ENCODE measurements around the gene ANLN.
"Not testable (repeated sequence)": the region's sequence is repeated elsewhere in the genome, so short reads cannot be mapped to it uniquely, and the experiment has no call there.

The ANLN gene

DNA sequence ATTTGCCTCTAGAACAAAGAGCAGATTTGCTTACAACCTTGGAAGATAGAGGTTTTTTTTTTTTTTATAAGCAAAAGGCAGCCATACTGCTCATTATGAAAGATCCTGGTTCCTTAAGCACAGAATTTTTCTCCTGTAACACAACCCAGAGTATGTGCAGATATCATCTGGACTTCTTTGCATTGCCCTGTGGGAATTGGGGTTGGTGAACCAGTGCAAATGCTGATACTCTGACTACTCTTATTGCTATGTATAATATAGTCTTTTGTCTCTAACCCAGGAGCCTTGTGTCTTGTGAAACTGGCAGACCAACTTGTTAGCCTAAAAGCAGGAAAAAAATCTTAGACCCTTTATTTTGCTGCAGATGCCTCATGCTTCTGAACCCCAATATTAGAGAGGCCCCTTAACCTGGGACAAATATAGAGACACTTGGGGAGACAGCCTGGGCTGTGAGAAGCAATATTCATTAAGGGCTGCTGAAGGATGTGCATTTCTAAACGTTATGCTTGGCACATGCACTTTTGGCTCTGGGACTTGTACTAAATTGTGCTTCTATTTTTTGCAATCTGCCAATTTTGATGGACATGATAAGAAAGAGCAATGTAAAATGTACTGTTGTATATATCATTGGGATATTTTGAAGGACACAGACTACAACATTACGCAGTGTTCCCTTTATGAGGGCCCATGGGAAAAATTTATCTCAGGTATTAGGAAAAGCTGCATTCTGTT, 78.9 kb downstream of the ANLN start:
- DNase-seq (ENCODE audit: low spot score) = no peak

DNA sequence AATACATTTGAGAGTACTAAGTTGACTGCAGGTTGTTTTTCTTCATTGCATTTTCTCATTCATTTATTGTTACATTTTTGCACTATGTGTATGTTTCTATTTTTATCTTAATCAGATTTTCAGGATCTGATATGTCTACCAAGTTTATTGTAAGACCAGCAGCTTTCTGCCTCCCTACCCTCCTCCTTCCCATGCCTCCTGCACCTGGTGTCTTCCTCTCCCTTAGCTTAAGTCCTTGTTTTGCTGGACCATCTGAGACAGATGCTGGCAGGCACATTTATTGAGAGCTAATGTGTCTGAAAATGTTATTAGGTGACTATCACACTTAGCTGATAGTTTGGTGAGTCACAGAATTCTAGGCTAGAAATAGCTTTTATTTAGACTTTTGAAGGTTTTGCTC, 79.6 kb downstream of the ANLN start:
- DNase-seq (ENCODE audit: low spot score) = no peak

DNA sequence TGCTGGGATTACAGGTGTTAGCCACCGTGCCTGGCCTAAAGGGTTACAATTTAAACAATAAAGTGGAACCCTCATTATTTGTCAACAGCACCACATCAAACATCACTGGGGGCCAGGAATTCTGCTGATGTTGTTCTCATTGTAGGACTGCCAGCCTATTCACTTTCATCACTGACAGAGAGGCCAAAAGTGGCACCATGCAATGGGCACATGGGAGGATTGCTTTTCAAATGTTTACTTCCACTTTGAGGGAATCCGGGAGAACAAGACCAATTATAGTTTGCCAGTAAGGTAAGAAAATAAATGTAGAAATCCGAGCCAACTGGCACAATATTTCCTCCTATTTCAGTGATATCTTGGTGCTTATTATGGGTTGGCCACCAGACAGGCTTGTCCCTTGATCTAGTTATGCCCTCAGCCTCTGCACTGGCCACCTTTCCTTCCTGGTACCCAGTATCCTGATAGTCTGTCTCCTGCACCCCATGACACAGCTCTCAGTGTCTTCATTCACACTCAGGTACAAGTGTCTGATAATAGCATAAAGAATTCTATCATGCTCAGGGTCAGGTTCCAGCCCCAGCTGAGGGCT, 82.6 kb downstream of the ANLN start:
- no peak for DNase-seq (ENCODE audit: low spot score)

DNA sequence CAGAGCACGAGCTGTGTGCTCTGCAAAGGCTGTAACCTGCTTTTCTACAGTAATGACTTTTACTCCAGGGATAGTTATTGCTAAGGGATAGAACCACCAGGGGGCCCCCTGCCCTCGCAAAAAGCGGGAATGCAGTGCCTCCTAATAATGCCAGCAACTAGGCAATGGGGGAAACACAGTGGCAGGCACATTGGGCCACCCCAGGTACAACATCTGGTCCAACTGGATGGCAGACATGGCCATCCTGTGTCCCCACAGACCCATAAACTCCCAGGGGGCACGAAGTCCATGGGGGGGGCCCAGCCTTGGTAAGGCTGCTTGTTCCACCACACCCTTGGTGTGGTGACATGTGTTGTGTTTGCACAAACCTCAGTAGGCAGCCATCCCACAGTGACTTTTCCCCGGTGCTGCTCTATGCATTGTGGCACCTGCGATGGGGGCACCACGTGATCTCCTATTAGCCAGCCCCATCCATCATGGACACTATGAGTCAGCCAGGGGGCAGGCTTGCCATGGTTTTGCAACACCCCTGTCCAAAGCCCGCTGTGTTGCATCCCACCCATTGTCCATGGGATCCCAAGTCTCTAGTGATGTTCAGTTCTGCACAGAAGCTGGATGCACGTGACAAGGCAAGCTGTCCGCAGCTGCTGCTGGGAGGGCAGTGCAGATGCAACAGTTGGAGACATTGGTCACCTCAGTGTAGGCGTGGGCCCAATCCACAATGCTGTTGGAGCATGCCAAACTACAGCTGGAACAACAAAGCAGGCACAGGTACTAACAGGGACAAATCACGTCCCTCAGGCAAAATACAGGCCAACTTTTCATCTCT, 84.0 kb downstream of the ANLN start:
- DNase-seq (ENCODE audit: low spot score) = no peak

DNA sequence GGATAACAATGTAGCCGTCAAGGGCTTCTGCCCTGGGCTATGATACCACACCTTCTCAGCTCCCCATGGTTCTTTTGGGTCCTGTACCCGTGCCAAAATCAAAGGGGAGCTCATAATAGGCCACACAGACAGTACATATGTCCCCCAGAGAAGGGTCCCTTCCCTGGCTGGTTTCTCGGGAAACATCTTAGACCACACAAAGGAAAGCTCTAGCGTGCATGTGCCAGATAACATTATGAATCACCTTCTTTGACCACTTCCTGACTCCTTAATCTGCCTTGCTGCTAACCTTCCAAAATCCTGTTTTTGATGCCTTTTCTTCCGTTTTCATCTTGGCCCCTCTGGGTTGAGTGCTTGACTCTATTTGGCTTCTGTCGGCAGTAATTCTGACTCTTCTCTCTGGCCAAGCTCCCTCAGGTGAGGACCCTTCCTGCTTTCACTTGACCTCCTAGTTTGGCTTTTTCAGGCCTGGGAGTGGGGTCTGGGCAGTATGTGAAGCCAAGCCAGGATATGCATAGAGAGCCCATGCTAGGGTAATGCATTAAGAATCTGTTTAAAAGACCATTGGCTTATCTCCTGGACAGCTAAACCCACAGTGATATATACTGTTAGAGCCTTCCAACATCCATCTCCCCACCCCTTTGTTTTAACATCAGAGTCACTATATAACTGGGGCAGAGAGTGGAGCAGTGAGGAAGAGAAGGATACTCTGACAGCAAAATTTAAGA, 84.8 kb downstream of the ANLN start:
- DNase-seq (ENCODE audit: low spot score) = no peak

DNA sequence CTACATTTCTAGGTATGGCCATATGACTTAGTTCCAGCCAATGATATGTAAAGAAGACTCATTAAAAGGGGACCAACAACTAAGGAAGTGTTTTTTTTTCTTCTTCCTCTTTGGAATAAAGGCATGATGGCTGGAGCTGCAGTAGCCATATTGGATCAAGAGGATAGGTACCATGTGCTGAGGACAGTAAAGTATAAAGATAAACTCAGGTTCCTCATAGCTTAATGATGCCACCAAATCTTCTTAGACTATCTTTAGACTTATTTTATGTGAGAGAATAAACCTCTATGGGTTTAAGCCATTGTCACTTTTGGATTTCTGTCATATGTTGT, 85.3 kb downstream of the ANLN start:
- DNase-seq (ENCODE audit: low spot score) = no peak

DNA sequence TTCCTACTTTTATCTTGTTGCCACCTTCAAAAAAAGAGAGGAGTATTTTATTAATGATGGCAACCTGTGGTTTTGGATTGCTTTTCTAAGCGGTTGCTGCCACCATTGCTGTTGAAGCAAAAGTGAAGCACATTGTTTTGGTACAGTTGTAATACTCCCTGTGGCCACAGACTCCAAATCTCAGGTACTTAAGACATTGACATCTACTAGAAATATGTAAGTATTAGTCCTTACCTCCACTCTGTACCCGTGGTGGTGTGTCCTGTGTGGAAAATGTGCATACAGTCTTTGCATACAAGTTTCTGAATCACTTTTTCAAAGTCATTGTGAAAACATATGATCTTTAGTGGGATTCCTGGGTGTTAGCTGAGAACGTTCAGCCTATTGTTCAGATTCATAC, 85.7 kb downstream of the ANLN start:
- DNase-seq (ENCODE audit: low spot score) = no peak

DNA sequence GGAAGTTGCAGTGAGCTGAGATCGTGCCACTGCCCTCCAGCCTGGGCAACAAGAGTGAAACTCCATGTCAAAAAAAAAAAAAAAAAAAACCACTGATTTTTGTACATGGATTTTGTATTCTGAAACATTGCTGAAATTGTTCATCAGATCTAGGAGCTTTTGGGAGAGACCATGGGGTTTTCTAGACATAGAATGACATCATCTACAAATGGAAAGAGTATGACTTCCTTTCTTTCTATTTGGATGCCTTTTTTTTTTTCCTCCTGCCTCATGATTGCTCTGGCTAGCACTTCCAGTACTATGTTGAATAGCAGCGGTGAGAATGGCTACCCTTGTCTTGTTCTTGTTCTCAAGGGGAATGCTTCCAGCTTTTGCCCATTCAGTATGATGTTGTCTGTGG, 89.1 kb downstream of the ANLN start:
- no peak for DNase-seq (ENCODE audit: low spot score)

DNA sequence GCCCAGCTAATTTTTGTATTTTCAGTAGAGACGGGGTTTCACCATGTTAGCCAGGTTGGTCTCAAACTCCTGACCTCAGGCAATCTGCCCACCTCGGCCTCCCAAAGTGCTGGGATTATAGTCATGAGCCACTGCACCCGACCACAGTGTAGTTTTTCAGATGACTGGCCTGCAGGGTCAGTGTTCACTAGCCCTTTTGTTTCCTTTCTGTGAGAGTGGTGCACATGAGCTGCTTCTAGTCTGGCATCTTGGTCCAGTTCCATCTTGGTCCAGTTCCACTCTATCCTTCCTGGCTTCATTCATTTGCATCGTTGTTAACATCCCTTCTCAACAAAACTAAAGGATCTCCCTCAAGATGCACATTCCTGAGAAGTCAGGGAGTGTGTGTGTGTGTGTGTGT, 94.2 kb downstream of the ANLN start:
- not testable (repeated sequence) for DNase-seq (ENCODE audit: low spot score)

DNA sequence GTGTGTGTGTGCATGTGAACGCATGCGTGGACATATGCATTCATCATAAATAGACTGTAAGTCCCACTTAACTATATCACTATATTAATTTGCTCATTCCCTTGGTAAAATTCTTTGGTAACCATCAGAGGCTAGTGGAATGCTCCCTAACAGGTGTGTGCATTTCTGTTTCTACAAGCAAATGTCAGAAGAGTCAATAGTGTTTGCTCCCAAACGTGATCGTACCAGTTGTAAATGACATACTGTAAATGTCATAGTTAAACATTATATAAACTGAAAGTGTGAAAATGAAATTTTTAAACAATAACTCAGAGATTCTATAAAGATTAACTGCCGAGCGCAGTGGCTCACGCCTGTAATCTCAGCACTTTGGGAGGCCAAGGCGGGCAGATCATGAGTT, 94.6 kb downstream of the ANLN start:
- DNase-seq (ENCODE audit: low spot score) = no peak

DNA sequence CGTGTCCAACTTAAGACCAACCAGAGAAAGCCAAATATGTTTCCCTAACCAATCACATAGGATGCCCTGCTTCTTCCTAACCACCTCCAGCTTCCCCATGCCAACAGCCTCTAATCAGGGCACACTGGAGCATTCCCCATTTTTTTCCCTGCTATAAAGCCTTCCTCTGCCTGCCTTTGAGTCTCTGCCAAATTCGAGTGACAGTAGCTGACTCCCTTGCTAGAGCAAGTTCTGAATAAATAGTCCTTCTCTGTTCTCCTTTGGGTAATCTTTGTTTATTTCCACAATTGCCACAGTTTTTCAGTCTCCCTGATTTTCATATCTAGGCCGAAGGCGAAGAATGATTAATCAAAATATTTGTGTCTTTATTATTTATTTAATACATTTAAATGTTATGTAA, 96.7 kb downstream of the ANLN start:
- DNase-seq (ENCODE audit: low spot score) = no peak

DNA sequence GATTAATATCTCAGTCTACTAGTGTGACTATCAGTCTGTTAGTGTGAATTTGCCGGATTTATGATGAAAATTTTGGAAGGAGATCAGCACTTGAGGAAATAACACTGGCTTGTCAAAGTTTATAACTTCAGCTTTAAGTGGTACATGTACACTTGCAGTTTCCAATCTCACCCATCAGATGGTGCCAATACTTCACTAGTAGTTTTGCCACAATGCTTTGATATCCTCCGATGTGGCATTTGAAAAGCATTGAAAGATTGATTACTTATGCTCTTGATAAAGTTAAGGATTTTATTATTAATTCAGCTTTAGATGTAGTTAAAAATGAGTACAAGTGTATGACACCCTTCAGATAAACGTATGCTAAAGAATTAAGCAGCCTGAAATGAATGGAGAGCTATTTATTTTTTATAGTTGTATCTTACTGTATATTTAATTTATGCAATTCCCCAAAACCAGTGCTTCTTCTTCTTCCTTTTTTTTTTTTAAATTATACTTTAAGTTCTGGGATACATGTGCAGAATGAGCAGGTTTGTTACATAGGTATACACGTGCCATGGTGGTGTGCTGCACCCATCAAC, 98.2 kb downstream of the ANLN start:
- peak; percentile 40 for DNase-seq (ENCODE audit: low spot score)

DNA sequence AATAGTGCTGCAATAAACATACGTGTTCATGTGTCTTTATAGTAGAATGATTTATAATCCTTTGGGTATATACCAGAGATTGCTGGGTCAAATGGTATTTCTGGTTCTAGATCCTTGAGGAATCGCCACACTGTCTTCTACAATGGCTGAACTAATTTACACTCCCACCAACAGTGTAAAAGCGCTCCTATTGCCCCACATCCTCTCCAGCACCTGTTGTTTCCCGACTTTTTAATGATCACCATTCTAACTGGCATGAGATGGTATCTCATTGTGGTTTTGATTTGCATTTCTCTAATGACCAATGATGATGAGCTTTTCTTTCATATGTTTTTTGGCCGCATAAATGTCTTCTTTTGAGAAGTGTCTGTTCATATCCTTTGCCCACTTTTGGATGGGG, 99.0 kb downstream of the ANLN start:
- DNase-seq (ENCODE audit: low spot score) = not testable (repeated sequence)

DNA sequence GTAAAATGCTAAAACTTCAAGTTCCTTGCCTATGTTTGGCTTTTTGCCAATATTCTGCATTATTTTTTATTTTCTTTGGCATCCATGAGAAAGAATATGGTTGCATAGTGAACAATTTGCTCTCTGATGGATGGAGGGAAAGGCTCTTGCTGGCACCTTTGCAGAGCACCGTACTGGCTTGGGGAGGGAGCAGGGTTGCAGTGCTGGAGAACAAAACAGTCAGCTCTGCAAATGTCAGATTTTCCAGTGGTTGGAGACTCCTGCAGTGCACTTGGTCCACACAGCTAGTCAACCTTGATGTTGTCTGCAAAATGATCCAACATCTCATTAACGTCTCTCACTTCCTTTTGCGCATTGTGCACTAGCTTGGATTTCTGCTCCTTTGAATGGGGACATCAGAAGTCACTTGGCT, 100.8 kb downstream of the ANLN start:
- no peak for DNase-seq (ENCODE audit: low spot score)

DNA sequence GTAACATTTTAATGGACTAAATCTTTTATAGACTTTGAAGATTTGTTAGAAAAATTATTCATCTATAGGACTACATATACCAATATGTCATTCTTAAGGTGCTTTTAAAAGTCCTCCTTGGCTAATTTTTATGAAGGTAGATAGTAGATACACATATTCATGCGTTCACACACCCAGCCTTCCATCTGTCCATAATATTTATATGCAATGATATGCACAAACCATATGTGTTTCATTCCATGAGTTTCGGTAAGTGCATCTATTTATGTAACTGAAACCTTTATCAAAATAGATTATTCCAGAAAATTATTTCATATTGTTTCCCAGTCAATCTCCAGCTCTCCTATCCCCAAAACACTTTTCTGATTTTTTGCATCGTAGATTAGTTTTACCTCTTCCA, 101.7 kb downstream of the ANLN start:
- no peak for DNase-seq (ENCODE audit: low spot score)

DNA sequence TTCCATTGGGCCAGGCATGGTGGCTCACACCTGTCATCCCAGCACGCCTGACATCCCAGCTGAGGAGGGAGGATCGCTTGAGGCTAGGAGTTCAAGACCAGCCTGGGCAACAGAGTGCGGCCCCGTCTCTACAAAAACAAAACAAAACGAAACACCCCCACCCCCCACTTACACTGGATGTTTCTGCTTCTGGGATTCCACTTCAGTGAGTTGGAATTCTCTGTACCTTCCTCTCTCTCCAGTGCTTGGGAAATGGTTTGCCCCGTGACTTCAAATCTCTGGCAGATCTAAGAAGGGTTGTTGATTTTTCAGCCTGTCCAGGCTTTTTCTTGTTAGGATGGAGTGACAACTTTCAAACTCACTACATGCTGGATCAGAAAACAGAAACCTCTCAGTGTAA, 106.9 kb downstream of the ANLN start:
- no peak for DNase-seq (ENCODE audit: low spot score)

DNA sequence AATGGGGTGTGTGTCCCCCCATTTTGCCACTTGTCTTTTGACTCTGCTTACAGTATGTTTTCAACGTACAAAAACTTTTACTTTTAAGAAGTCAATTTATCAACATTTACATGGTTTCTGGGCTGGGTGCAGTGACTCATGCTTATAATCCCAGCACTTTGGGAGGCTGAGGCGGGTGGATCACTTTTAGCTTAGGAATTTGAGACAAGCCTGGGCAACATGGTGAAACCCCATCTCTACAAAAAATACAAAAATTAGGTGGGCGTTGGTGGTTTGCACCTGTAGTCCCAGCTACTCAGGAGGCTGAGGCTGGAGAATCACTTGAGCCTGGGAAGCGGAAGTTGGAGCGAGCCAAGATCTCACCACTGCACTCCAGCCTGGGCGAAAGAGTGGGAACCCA, 107.5 kb downstream of the ANLN start:
- not testable (repeated sequence) for DNase-seq (ENCODE audit: low spot score)

DNA sequence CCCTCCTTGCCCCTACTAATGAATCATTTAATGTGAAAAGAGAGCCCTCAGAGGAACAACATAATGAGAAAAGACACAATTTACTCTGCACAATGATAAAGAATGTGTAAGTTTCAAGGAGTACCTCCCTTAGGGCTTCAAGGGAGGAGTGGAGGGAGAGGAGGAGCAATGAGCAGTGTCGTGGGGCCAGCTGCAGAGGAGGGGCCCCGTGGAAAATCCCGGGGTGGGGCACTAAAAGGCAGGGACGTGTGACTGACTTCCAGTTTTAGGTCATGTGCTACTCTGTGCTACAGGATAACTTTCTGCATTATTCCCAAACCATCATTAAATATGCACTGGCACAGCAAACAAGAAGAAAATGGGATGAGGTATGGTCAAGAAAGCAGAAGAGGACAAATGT, 108.1 kb downstream of the ANLN start:
- DNase-seq (ENCODE audit: low spot score) = no peak
